ENCODE results near the gene MINDY3.

Gene MINDY3

DNA sequence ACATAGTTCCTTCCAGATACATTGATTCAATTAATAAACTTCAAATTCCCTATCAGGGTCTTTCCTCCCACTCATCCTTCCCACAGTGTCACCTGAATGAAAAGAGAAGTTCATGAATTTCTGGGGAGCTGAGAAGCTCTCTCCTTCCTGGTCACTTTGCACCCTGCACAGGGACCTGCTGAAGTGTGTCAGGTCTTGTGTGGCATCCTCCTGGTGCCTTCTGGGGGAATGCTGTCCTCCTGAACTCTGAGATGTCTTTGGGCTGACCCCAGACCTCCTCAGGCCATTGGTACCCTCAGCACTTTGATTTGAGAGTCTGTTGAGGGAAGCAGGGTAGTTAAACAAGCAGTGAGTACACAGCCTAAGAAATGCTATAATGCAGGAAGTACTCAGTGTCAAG is 101.0 kb downstream of the MINDY3 start:
- H3K4me3 ChIP-seq (ENCODE audit: low read depth, low read length) = no peak overlapping the region
- TF ChIP-seq ZNF274 (IDR thresholded peaks at IDR 0.05; ENCODE audit: low read length) (no peak), ZNF274 (tag by site-specific recombination; IDR thresholded peaks at IDR 0.05; ENCODE audit: borderline replicate concordance) (no peak), ZNF701 (tag by site-specific recombination; IDR thresholded peaks at IDR 0.05) (no peak)
- H3K27ac ChIP-seq (ENCODE audit: extremely low read depth, low read depth, low read length) = no peak overlapping the region
- H3K36me3 ChIP-seq (ENCODE audit: control insufficient read depth in 2 of 2, insufficient read depth in 1 of 2, low read length in 2 of 2) = no peaks in the 10 kb centered on the region
- POLR2A ChIA-PET = no interaction called here
- H3K4me1 ChIP-seq (ENCODE audit: control insufficient read depth, insufficient read depth, low read length) = no peaks in the 10 kb centered on the region
- H3K9me3 ChIP-seq (ENCODE audit: control insufficient read depth, insufficient read depth, low read depth, low read length) = no peaks in the 10 kb centered on the region
- CTCF ChIA-PET = no interaction called here

GRCh38 chr10:15758618-15759017 is 101.7 kb downstream of the MINDY3 start:
- Histone ChIP-seq H3K27ac (ENCODE audit: extremely low read depth, low read depth, low read length) (no peak overlapping the region), H3K4me1 (ENCODE audit: control insufficient read depth, insufficient read depth, low read length) (no peaks in the 10 kb centered on the region), H3K4me3 (ENCODE audit: low read depth, low read length) (no peak overlapping the region), H3K9me3 (ENCODE audit: control insufficient read depth, insufficient read depth, low read depth, low read length) (no peaks in the 10 kb centered on the region), H3K36me3 (ENCODE audit: control insufficient read depth in 2 of 2, insufficient read depth in 1 of 2, low read length in 2 of 2) (no peaks in the 10 kb centered on the region)
- CTCF ChIA-PET = interaction anchor here (1.1 to 1.2 kb wide), 2 partner anchors 14 to 16 kb away, joined by 3 read pairs; no protein-coding TSS in a partner anchor
- POLR2A ChIA-PET = no interaction called here
- TF ChIP-seq ZNF785 (tag by site-specific recombination; IDR thresholded peaks at IDR 0.05) (no peak), GLI2 (tag by site-specific recombination; IDR thresholded peaks at IDR 0.05; ENCODE audit: borderline replicate concordance, low read depth) (no peak), ZNF610 (tag by site-specific recombination; IDR thresholded peaks at IDR 0.05; ENCODE audit: borderline replicate concordance) (no peak), ZNF621 (tag by site-specific recombination; IDR thresholded peaks at IDR 0.05) (no peak), ZNF473 (tag by site-specific recombination; IDR thresholded peaks at IDR 0.05) (no peak), KLF10 (tag by site-specific recombination; IDR thresholded peaks at IDR 0.05) (no peak), OVOL3 (tag by site-specific recombination; IDR thresholded peaks at IDR 0.05) (no peak), ZNF571 (tag by site-specific recombination; IDR thresholded peaks at IDR 0.05) (no peak), IKZF3 (tag by site-specific recombination; IDR thresholded peaks at IDR 0.05) (no peak), ZNF391 (tag by site-specific recombination; IDR thresholded peaks at IDR 0.05; ENCODE audit: borderline replicate concordance, low read depth) (no peak), ZSCAN5A (tag by site-specific recombination; IDR thresholded peaks at IDR 0.05) (no peak), GFI1B (tag by site-specific recombination; IDR thresholded peaks at IDR 0.05) (no peak), ZNF510 (tag by site-specific recombination; IDR thresholded peaks at IDR 0.05; ENCODE audit: insufficient replicate concordance) (no peak)
- TF ChIP-seq, protein P1, sequence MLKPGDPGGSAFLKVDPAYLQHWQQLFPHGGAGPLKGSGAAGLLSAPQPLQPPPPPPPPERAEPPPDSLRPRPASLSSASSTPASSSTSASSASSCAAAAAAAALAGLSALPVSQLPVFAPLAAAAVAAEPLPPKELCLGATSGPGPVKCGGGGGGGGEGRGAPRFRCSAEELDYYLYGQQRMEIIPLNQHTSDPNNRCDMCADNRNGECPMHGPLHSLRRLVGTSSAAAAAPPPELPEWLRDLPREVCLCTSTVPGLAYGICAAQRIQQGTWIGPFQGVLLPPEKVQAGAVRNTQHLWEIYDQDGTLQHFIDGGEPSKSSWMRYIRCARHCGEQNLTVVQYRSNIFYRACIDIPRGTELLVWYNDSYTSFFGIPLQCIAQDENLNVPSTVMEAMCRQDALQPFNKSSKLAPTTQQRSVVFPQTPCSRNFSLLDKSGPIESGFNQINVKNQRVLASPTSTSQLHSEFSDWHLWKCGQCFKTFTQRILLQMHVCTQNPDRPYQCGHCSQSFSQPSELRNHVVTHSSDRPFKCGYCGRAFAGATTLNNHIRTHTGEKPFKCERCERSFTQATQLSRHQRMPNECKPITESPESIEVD (tag by site-specific recombination; IDR thresholded peaks at IDR 0.05) = no peak
- TF ChIP-seq, protein P2, sequence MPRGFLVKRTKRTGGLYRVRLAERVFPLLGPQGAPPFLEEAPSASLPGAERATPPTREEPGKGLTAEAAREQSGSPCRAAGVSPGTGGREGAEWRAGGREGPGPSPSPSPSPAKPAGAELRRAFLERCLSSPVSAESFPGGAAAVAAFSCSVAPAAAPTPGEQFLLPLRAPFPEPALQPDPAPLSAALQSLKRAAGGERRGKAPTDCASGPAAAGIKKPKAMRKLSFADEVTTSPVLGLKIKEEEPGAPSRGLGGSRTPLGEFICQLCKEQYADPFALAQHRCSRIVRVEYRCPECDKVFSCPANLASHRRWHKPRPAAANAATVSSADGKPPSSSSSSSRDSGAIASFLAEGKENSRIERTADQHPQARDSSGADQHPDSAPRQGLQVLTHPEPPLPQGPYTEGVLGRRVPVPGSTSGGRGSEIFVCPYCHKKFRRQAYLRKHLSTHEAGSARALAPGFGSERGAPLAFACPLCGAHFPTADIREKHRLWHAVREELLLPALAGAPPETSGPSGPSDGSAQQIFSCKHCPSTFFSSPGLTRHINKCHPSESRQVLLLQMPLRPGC (tag by site-specific recombination; IDR thresholded peaks at IDR 0.05) = no peak
- TF ChIP-seq, protein P3, sequence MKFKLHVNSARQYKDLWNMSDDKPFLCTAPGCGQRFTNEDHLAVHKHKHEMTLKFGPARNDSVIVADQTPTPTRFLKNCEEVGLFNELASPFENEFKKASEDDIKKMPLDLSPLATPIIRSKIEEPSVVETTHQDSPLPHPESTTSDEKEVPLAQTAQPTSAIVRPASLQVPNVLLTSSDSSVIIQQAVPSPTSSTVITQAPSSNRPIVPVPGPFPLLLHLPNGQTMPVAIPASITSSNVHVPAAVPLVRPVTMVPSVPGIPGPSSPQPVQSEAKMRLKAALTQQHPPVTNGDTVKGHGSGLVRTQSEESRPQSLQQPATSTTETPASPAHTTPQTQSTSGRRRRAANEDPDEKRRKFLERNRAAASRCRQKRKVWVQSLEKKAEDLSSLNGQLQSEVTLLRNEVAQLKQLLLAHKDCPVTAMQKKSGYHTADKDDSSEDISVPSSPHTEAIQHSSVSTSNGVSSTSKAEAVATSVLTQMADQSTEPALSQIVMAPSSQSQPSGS (tag by site-specific recombination; IDR thresholded peaks at IDR 0.05; ENCODE audit: low read depth) = no peak

All from HEK293 (cell line).